Measurements from ENCODE around the gene CCPG1. TPM values are rescaled to one million over a fixed set of nuclear protein-coding genes. Genes with fewer than 3 reads are reported as not detected.
A peak's percentile ranks its signal among the peaks of the same experiment; 100 is the strongest.

Gene CCPG1
- total and polyA plus RNA-seq, 2 of the 13 experiments (the other 11 are each of a cell fraction or from before 2014, with no cell fraction given), result 16.1 to 19.5 TPM

GRCh38 chr15:55387027-55387426 is 21.1 kb downstream of the CCPG1 start (continued):
- TF ChIP-seq RARG (CRISPR knock-in tag; IDR thresholded peaks at IDR 0.05; ENCODE audit: low read depth) (no peak), RELA (CRISPR knock-in tag; IDR thresholded peaks at IDR 0.05) (no peak), CEBPB (IDR thresholded peaks at IDR 0.05; ENCODE audit: borderline replicate concordance, low read depth, low read length) (no peak), HMG20A (CRISPR knock-in tag; IDR thresholded peaks at IDR 0.05; ENCODE audit: borderline replicate concordance) (no peak)

GRCh38 chr15:55383687-55384086 is 24.5 kb downstream of the CCPG1 start:
- no peaks in the 10 kb centered on the region for H3K4me1 ChIP-seq (ENCODE audit: insufficient read depth, low read length)
- no peak for TF ChIP-seq DNMT3B (CRISPR knock-in tag; conservative IDR thresholded peaks at IDR 0.05)
- peak; percentile 74 to 77 for TF ChIP-seq MAFK (conservative IDR thresholded peaks at IDR 0.05 in 1 of 2, IDR thresholded peaks at IDR 0.05 in 1 of 2; ENCODE audit: low read length in 2 of 2)
- peak; percentile 63 for TF ChIP-seq MAFF (IDR thresholded peaks at IDR 0.05; ENCODE audit: low read depth, low read length)

GRCh38 chr15:55381595-55381994 is 26.6 kb downstream of the CCPG1 start:
- no peak for FAIRE-seq
- no TSS peak for BruUV-seq (replicated peaks)
- Histone ChIP-seq H3K4me1 (ENCODE audit: insufficient read depth, low read length) (no peaks in the 10 kb centered on the region), H3K79me2 (ENCODE audit: insufficient read depth, low read length) (no peaks in the 10 kb centered on the region), H3K36me3 (replicated peaks in 1 of 2; ENCODE audit: control insufficient read depth in 1 of 2, insufficient read depth in 2 of 2, low read length in 2 of 2) (peaks cover 0 to 12% of the 10 kb centered on the region in 2 experiments; a peak in 3 of 5 replicates), H3K9me3 (ENCODE audit: low read length) (no peaks in the 10 kb centered on the region), H3K4me2 (ENCODE audit: low read depth, low read length) (no peak overlapping the region), H3K9ac (ENCODE audit: insufficient read depth, low read depth, low read length) (no peak overlapping the region), H4K20me1 (ENCODE audit: insufficient read depth, low read length) (no peaks in the 10 kb centered on the region), H3K4me3 (replicated peaks in 1 of 3; ENCODE audit: insufficient read depth in 1 of 3, low read depth in 2 of 3, low read length in 3 of 3) (no peak overlapping the region), H3K27ac (ENCODE audit: extremely low read length, insufficient read depth, low read length) (no peak overlapping the region), H3K27me3 (ENCODE audit: control insufficient read depth in 1 of 2, insufficient read depth in 2 of 2, low read length in 2 of 2) (no peaks in the 10 kb centered on the region), H2AFZ (ENCODE audit: low read length) (no peak overlapping the region)
- ChIA-PET POLR2A (no interaction called here), CTCF (ENCODE audit: low intra/inter-chr PET ratio, low total read pairs) (no interaction called here)
- in situ Hi-C loops (cut with HindIII; ENCODE audit: extremely low pct_ligation_motif_present, low pct_unique_long_range_greater_than_20kb) (no loop called here), intact Hi-C loops (cut with micrococcal nuclease; ENCODE audit: unreplicated experiment) (no loop called here)
- no peak for ATAC-seq
- no peak for DNase-seq (ENCODE audit: low spot score)
- TF ChIP-seq ATF4 (CRISPR knock-in tag; IDR thresholded peaks at IDR 0.05) (no peak), IRF9 (CRISPR knock-in tag; IDR thresholded peaks at IDR 0.05; ENCODE audit: borderline replicate concordance) (no peak), POLR2AphosphoS5 (IDR thresholded peaks at IDR 0.05; ENCODE audit: low read depth, low read length) (no peak), ZNF430 (CRISPR knock-in tag; IDR thresholded peaks at IDR 0.05) (no peak), PHF20 (CRISPR knock-in tag; IDR thresholded peaks at IDR 0.05) (no peak), TBL1XR1 (IDR thresholded peaks at IDR 0.05; ENCODE audit: borderline replicate concordance, low read length, partially characterized antibody) (no peak), HNRNPK (IDR thresholded peaks at IDR 0.05; ENCODE audit: low read depth, low read length, poor library complexity, severe bottlenecking) (no peak)

More at GRCh38 chr15:55383687-55384086, 24.5 kb downstream of the CCPG1 start:
- ATAC-seq, result no peak
- no peak overlapping the region for H2AFZ ChIP-seq (ENCODE audit: low read length)
- WGBS (ENCODE audit: low lambda C conversion rate), result 100% methylated on average over 2 of the region's 2 CpGs
- POLR2A ChIA-PET, result no interaction called here
- H4K20me1 ChIP-seq (ENCODE audit: insufficient read depth, low read length), result no peaks in the 10 kb centered on the region
- no peak for DNase-seq (ENCODE audit: low spot score)
- intact Hi-C loops (cut with micrococcal nuclease; ENCODE audit: unreplicated experiment), result no loop called here
- H3K79me2 ChIP-seq (ENCODE audit: insufficient read depth, low read length), result no peaks in the 10 kb centered on the region
- H3K4me3 ChIP-seq (replicated peaks in 1 of 3; ENCODE audit: insufficient read depth in 1 of 3, low read depth in 2 of 3, low read length in 3 of 3), result no peak overlapping the region
- peaks cover 0 to 2% of the 10 kb centered on the region in 2 experiments; a peak in 2 of 5 replicates for H3K36me3 ChIP-seq (replicated peaks in 1 of 2; ENCODE audit: control insufficient read depth in 1 of 2, insufficient read depth in 2 of 2, low read length in 2 of 2)
- FAIRE-seq, result no peak
- H3K27ac ChIP-seq (ENCODE audit: extremely low read length, insufficient read depth, low read length), result no peak overlapping the region
- H3K9ac ChIP-seq (ENCODE audit: insufficient read depth, low read depth, low read length), result no peak overlapping the region
- H3K9me3 ChIP-seq (ENCODE audit: low read length), result no peaks in the 10 kb centered on the region
- H3K4me2 ChIP-seq (ENCODE audit: low read depth, low read length), result no peak overlapping the region
- CTCF ChIA-PET (ENCODE audit: low intra/inter-chr PET ratio, low total read pairs), result no interaction called here
- H3K27me3 ChIP-seq (ENCODE audit: control insufficient read depth in 1 of 2, insufficient read depth in 2 of 2, low read length in 2 of 2), result no peaks in the 10 kb centered on the region
- in situ Hi-C loops (cut with HindIII; ENCODE audit: extremely low pct_ligation_motif_present, low pct_unique_long_range_greater_than_20kb), result no loop called here
- BruUV-seq (replicated peaks), result no TSS peak

Measured in HepG2 (cell line).